SKM-1 (cell line): ENCODE results near the gene AGK.

Source experiments
- DNase-seq: peaks from one replicate; lab custom pipeline; 2025; ENCODE audit not compliant: unreplicated experiment; lab: John Stamatoyannopoulos, UW

Gene AGK

GRCh38 chr7:141701489-141702046, 150.4 kb downstream of the AGK start:
- DNase-seq = no peak

GRCh38 chr7:141702047-141702567, 150.9 kb downstream of the AGK start, which contains the start of gene DENND11:
Gene DENND11 (minus strand): TSS chr7:141702166. CDS start chr7:141702153, 13 bp downstream.
- no peak for DNase-seq

- DNase-seq = no peak
Measured at GRCh38 chr7:141702892-141703291, 151.7 kb downstream of the AGK start.

- no peak for DNase-seq
Measured at GRCh38 chr7:141704112-141704511, 152.9 kb downstream of the AGK start.

GRCh38 chr7:141704741-141705140, 153.5 kb downstream of the AGK start:
- no peak for DNase-seq
